Loucy (cell line): ENCODE data around the gene KAT2B.

Experiments
- EZH2phosphoT487 ChIP-seq: fragments of 200-600 bp; IDR thresholded peaks from 2 replicates; pipeline ENCODE4 v1.6.1; 2018; ENCODE audit warnings: antibody characterized with exemption, mild to moderate bottlenecking, moderate library complexity, borderline replicate concordance
- TF ChIP-seq, protein P1 (sequence below): fragments of 200-600 bp; sonication (generic); conservative IDR thresholded peaks from 2 replicates; pipeline ENCODE4 v1.5.1; 2014; ENCODE audit warnings: mild to moderate bottlenecking, antibody characterized with exemption, low read length

GRCh38 chr3:20013396-20013795 is 26.9 kb upstream of the KAT2B start:
- TF ChIP-seq, protein P1, sequence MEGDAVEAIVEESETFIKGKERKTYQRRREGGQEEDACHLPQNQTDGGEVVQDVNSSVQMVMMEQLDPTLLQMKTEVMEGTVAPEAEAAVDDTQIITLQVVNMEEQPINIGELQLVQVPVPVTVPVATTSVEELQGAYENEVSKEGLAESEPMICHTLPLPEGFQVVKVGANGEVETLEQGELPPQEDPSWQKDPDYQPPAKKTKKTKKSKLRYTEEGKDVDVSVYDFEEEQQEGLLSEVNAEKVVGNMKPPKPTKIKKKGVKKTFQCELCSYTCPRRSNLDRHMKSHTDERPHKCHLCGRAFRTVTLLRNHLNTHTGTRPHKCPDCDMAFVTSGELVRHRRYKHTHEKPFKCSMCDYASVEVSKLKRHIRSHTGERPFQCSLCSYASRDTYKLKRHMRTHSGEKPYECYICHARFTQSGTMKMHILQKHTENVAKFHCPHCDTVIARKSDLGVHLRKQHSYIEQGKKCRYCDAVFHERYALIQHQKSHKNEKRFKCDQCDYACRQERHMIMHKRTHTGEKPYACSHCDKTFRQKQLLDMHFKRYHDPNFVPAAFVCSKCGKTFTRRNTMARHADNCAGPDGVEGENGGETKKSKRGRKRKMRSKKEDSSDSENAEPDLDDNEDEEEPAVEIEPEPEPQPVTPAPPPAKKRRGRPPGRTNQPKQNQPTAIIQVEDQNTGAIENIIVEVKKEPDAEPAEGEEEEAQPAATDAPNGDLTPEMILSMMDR, result no peak
- no peak for TF ChIP-seq EZH2phosphoT487
